ENCODE measurements around the gene TMEM38B. TPM values are rescaled to one million over a fixed set of nuclear protein-coding genes. Genes with fewer than 3 reads are reported as not detected.

TMEM38B gene
- total RNA-seq, 1 experiment from 2014 or later = 22.6 TPM

DNA sequence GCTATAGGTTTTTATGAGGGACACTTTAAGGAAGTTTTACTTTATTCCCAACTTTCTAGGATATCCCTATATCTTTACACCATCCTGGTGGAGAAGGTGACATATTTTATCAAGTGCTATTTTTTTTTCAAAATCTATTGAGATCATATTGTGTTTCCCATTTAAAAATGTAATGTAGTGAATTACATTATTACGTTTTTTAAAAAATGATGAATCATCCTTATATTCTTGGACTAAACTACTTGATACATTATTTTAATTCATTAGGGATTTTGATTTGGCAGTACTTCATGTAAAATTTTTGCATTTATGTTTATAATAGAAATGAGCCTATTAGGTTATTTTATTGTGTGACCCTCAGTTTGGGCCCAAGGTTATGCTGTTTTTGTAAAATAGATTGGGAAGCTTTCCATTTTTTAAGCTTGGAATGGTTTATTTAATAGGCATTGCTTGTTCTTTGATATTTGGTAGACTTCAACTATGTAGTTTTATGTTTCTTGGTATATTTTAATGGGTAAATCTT, 4.1 kb downstream of the TMEM38B start:
- TF ChIP-seq CTCF (conservative IDR thresholded peaks at IDR 0.05; ENCODE audit: low read depth, low read length) (no peak), EZH2 (IDR thresholded peaks at IDR 0.05; ENCODE audit: borderline replicate concordance, low read depth, low read length, poor library complexity, severe bottlenecking) (no peak)
- ChIA-PET CTCF (no interaction called here), POLR2A (ENCODE audit: low non-redundant PET) (no interaction called here)
- H3K27me3 ChIP-seq (replicated peaks; ENCODE audit: insufficient read depth, low read depth, low read length, poor library complexity) = peaks cover 1% of the 10 kb centered on the region
- no peaks in the 10 kb centered on the region for H3K36me3 ChIP-seq (ENCODE audit: insufficient read depth, low read length, poor library complexity, severe bottlenecking)
- no TSS peak for BruUV-seq (replicated peaks)
- no peak overlapping the region for H3K27ac ChIP-seq (ENCODE audit: low read depth, low read length, poor library complexity, severe bottlenecking)
- no peak for DNase-seq (ENCODE audit: low spot score)
- peaks cover 4% of the 10 kb centered on the region for H3K4me1 ChIP-seq (ENCODE audit: insufficient read depth, low read length, poor library complexity, severe bottlenecking)
- no peak overlapping the region for H3K4me3 ChIP-seq (ENCODE audit: low read depth, low read length, poor library complexity, severe bottlenecking)
- H3K9me3 ChIP-seq (ENCODE audit: low read depth, low read length, poor library complexity, severe bottlenecking) = no peaks in the 10 kb centered on the region
- intact Hi-C loops (cut with micrococcal nuclease; ENCODE audit: unreplicated experiment) = loop anchor here (10.0 kb wide), 1 partner anchor 274 kb away; no protein-coding TSS in a partner anchor

- ChIA-PET CTCF (no interaction called here), POLR2A (ENCODE audit: low non-redundant PET) (no interaction called here)
- Histone ChIP-seq H3K27me3 (replicated peaks; ENCODE audit: insufficient read depth, low read depth, low read length, poor library complexity) (no peaks in the 10 kb centered on the region), H3K9me3 (ENCODE audit: low read depth, low read length, poor library complexity, severe bottlenecking) (no peaks in the 10 kb centered on the region), H3K4me1 (ENCODE audit: insufficient read depth, low read length, poor library complexity, severe bottlenecking) (no peaks in the 10 kb centered on the region), H3K4me3 (ENCODE audit: low read depth, low read length, poor library complexity, severe bottlenecking) (no peak overlapping the region), H3K27ac (ENCODE audit: low read depth, low read length, poor library complexity, severe bottlenecking) (no peak overlapping the region), H3K36me3 (ENCODE audit: insufficient read depth, low read length, poor library complexity, severe bottlenecking) (no peaks in the 10 kb centered on the region)
- intact Hi-C loops (cut with micrococcal nuclease; ENCODE audit: unreplicated experiment) = no loop called here
- DNase-seq (ENCODE audit: low spot score) = no peak
- TF ChIP-seq CTCF (conservative IDR thresholded peaks at IDR 0.05; ENCODE audit: low read depth, low read length) = no peak
- TF ChIP-seq EZH2 (IDR thresholded peaks at IDR 0.05; ENCODE audit: borderline replicate concordance, low read depth, low read length, poor library complexity, severe bottlenecking) = no peak
- no TSS peak for BruUV-seq (replicated peaks)
Observed at GRCh38 chr9:105700668-105701067, 6.3 kb downstream of the TMEM38B start.

- TF ChIP-seq CTCF (conservative IDR thresholded peaks at IDR 0.05; ENCODE audit: low read depth, low read length) (no peak), EZH2 (IDR thresholded peaks at IDR 0.05; ENCODE audit: borderline replicate concordance, low read depth, low read length, poor library complexity, severe bottlenecking) (no peak)
- H3K4me3 ChIP-seq (ENCODE audit: low read depth, low read length, poor library complexity, severe bottlenecking) = no peak overlapping the region
- BruUV-seq (replicated peaks) = no TSS peak
- H3K27me3 ChIP-seq (replicated peaks; ENCODE audit: insufficient read depth, low read depth, low read length, poor library complexity) = no peaks in the 10 kb centered on the region
- DNase-seq (ENCODE audit: low spot score) = no peak
- H3K27ac ChIP-seq (ENCODE audit: low read depth, low read length, poor library complexity, severe bottlenecking) = no peak overlapping the region
- no peaks in the 10 kb centered on the region for H3K4me1 ChIP-seq (ENCODE audit: insufficient read depth, low read length, poor library complexity, severe bottlenecking)
- POLR2A ChIA-PET (ENCODE audit: low non-redundant PET) = no interaction called here
- CTCF ChIA-PET = no interaction called here
- no peaks in the 10 kb centered on the region for H3K9me3 ChIP-seq (ENCODE audit: low read depth, low read length, poor library complexity, severe bottlenecking)
- intact Hi-C loops (cut with micrococcal nuclease; ENCODE audit: unreplicated experiment) = no loop called here
- no peaks in the 10 kb centered on the region for H3K36me3 ChIP-seq (ENCODE audit: insufficient read depth, low read length, poor library complexity, severe bottlenecking)
Observed at GRCh38 chr9:105701145-105701544, 6.8 kb downstream of the TMEM38B start.
